ENCODE results near the gene ST3GAL4. TPM values are rescaled to one million over a fixed set of nuclear protein-coding genes. Genes with fewer than 3 reads are reported as not detected.

The ST3GAL4 gene
- polyA plus RNA-seq, 1 donor (not counting 4 experiments of a cell fraction or from before 2014, with no cell fraction given), result 24.6 TPM

GRCh38 chr11:126398721-126399120 is 43.2 kb downstream of the ST3GAL4 start:
- TF ChIP-seq EZH2 (IDR thresholded peaks at IDR 0.05; ENCODE audit: low read length) (no peak), CTCF (optimal IDR thresholded peaks at IDR 0.05 in 1 of 3, IDR thresholded peaks at IDR 0.05 in 1 of 3, conservative IDR thresholded peaks at IDR 0.05 in 1 of 3; ENCODE audit: extremely low read depth in 1 of 3, insufficient read depth in 2 of 3, low read length in 3 of 3) (no peak)
- H3K4me1 ChIP-seq (ENCODE audit: control insufficient read depth, extremely low read depth, insufficient read depth, low read length), result peaks cover 20% of the 10 kb centered on the region
- no peaks in the 10 kb centered on the region for H4K20me1 ChIP-seq (ENCODE audit: control insufficient read depth, extremely low read depth, insufficient read depth, low read length)
- no peak overlapping the region for H3K9ac ChIP-seq (ENCODE audit: control insufficient read depth, extremely low read depth, insufficient read depth, low read length)
- H3K79me2 ChIP-seq (ENCODE audit: control insufficient read depth, insufficient read depth, low read length), result peaks cover 6% of the 10 kb centered on the region
- H3K27me3 ChIP-seq (ENCODE audit: control insufficient read depth, extremely low read depth, insufficient read depth, low read length), result no peaks in the 10 kb centered on the region
- no peak overlapping the region for H3K27ac ChIP-seq (ENCODE audit: control insufficient read depth, insufficient read depth, low read length)
- dilution Hi-C loops (cut with MboI; ENCODE audit: extremely low pct_ligation_motif_present, low sequenced_read_pairs), result no loop called here
- no peaks in the 10 kb centered on the region for H3K36me3 ChIP-seq (ENCODE audit: control insufficient read depth in 2 of 2, extremely low read depth in 1 of 2, insufficient read depth in 2 of 2, low read length in 2 of 2)
- no peak overlapping the region for H3K4me3 ChIP-seq (ENCODE audit: control insufficient read depth in 2 of 3, extremely low read depth in 1 of 3, insufficient read depth in 2 of 3, low read depth in 1 of 3, low read length in 3 of 3)
- no peak overlapping the region for H2AFZ ChIP-seq (ENCODE audit: control insufficient read depth, low read length)
- H3K9me1 ChIP-seq (ENCODE audit: control insufficient read depth, extremely low read depth, insufficient read depth, low read length), result peaks cover 6% of the 10 kb centered on the region
- H3K9me3 ChIP-seq (ENCODE audit: control insufficient read depth, low read depth, low read length), result no peaks in the 10 kb centered on the region
- DNase-seq (ENCODE audit: low read depth, low spot score), result no peak
- H3K4me2 ChIP-seq (ENCODE audit: control insufficient read depth, extremely low read depth, insufficient read depth, low read depth, low read length), result no peak overlapping the region
- FAIRE-seq, result no peak

- TF ChIP-seq EZH2 (IDR thresholded peaks at IDR 0.05; ENCODE audit: low read length), result no peak
- no peak for TF ChIP-seq CTCF (optimal IDR thresholded peaks at IDR 0.05 in 1 of 3, IDR thresholded peaks at IDR 0.05 in 1 of 3, conservative IDR thresholded peaks at IDR 0.05 in 1 of 3; ENCODE audit: extremely low read depth in 1 of 3, insufficient read depth in 2 of 3, low read length in 3 of 3)
- dilution Hi-C loops (cut with MboI; ENCODE audit: extremely low pct_ligation_motif_present, low sequenced_read_pairs), result no loop called here
- Histone ChIP-seq H3K9ac (ENCODE audit: control insufficient read depth, extremely low read depth, insufficient read depth, low read length) (no peak overlapping the region), H2AFZ (ENCODE audit: control insufficient read depth, low read length) (no peak overlapping the region), H3K4me3 (ENCODE audit: control insufficient read depth in 2 of 3, extremely low read depth in 1 of 3, insufficient read depth in 2 of 3, low read depth in 1 of 3, low read length in 3 of 3) (no peak overlapping the region), H4K20me1 (ENCODE audit: control insufficient read depth, extremely low read depth, insufficient read depth, low read length) (no peaks in the 10 kb centered on the region), H3K27me3 (ENCODE audit: control insufficient read depth, extremely low read depth, insufficient read depth, low read length) (no peaks in the 10 kb centered on the region), H3K36me3 (ENCODE audit: control insufficient read depth in 2 of 2, extremely low read depth in 1 of 2, insufficient read depth in 2 of 2, low read length in 2 of 2) (no peaks in the 10 kb centered on the region), H3K4me1 (ENCODE audit: control insufficient read depth, extremely low read depth, insufficient read depth, low read length) (peaks cover 25% of the 10 kb centered on the region), H3K27ac (ENCODE audit: control insufficient read depth, insufficient read depth, low read length) (no peak overlapping the region), H3K9me3 (ENCODE audit: control insufficient read depth, low read depth, low read length) (no peaks in the 10 kb centered on the region), H3K9me1 (ENCODE audit: control insufficient read depth, extremely low read depth, insufficient read depth, low read length) (peaks cover 9% of the 10 kb centered on the region), H3K4me2 (ENCODE audit: control insufficient read depth, extremely low read depth, insufficient read depth, low read depth, low read length) (no peak overlapping the region), H3K79me2 (ENCODE audit: control insufficient read depth, insufficient read depth, low read length) (peaks cover 3% of the 10 kb centered on the region)
- FAIRE-seq (no peak), DNase-seq (ENCODE audit: low read depth, low spot score) (no peak)
Observed at GRCh38 chr11:126400019-126400418, 44.5 kb downstream of the ST3GAL4 start.
